GM12878 (cell line): ENCODE results near the gene TOM1L1. TPM values are rescaled to one million over a fixed set of nuclear protein-coding genes. Genes with fewer than 3 reads are reported as not detected.

Source experiments
- ATAC-seq: fragments of 200-7000 bp; cut with Tn5 transposase; 3 replicates; pipeline ENCODE4 v1.9.1; 2020; ENCODE audit warnings: mild to moderate bottlenecking, moderate library complexity
- BruUV-seq: library from RNA; stranded (reverse); fragments of 400-500 nt; replicated peaks from 2 replicates; lab custom pipeline; 2021; lab: Mats Ljungman, UMichigan
- CTCF ChIA-PET: fragments of 300-600 bp; sonication (Branson Sonifier 250); formaldehyde crosslinking; extraction: SDS; loops from one replicate; lab custom pipeline; 2021; ENCODE audit warnings: inconsistent platforms; lab: Yijun Ruan, JAX
- POLR2A ChIA-PET: fragments of 350-600 bp; formaldehyde crosslinking; extraction: SDS; loops from one replicate; lab custom pipeline; 2021; ENCODE audit warnings: inconsistent platforms; lab: Charles Lee
- RAD21 ChIA-PET: fragments of 300-600 bp; sonication (Branson Sonifier 250); formaldehyde crosslinking; loops from one replicate; lab custom pipeline; 2023; ENCODE audit warnings: antibody characterized with exemption; ENCODE audit not compliant: unreplicated experiment; lab: Charles Lee
- SMC1A ChIA-PET: fragments of 300-600 bp; sonication (Branson Sonifier 250); formaldehyde crosslinking; loops from one replicate; lab custom pipeline; 2023; ENCODE audit not compliant: unreplicated experiment, uncharacterized antibody; lab: Charles Lee
- DNase-seq: peaks from one replicate; pipeline ENCODE4 v3.0.0-alpha.2; 2011; ENCODE audit warnings: low read depth, low spot score
- FAIRE-seq: peaks from 3 replicates; lab custom pipeline; 2011; peaks lifted over from hg19 to GRCh38; lab: Jason Lieb, UNC
- H2AFZ ChIP-seq: 2 replicates; pipeline ENCODE4 v1.6.0; 2011; ENCODE audit warnings: low read depth, low read length, control low read depth; ENCODE audit not compliant: control insufficient read depth
- H3K27ac ChIP-seq: 2 replicates; pipeline ENCODE4 v1.5.1; 2011; ENCODE audit warnings: control low read depth; ENCODE audit not compliant: control insufficient read depth, insufficient read depth
- H3K27me3 ChIP-seq, 2 experiments: replicated peaks in 1 of 2; 2 replicates each; pipeline versions ENCODE4 v1.6.0 to v1.6.1; 2011; ENCODE audit warnings: low read length in 1 of 2; ENCODE audit not compliant: control insufficient read depth in 2 of 2, insufficient read depth in 2 of 2
- H3K36me3 ChIP-seq, 2 experiments: 2 replicates each; pipeline ENCODE4 v1.5.1; 2011; ENCODE audit warnings: low read length in 1 of 2; ENCODE audit not compliant: control insufficient read depth in 2 of 2, insufficient read depth in 2 of 2
- H3K4me1 ChIP-seq: 2 replicates; pipeline ENCODE4 v1.6.1; 2011; ENCODE audit warnings: mild to moderate bottlenecking, low read length, moderate library complexity, mixed read lengths; ENCODE audit not compliant: control insufficient read depth, insufficient read depth
- H3K4me2 ChIP-seq: 2 replicates; pipeline ENCODE4 v1.6.0; 2011; ENCODE audit warnings: control low read depth; ENCODE audit not compliant: control insufficient read depth, insufficient read depth
- H3K4me3 ChIP-seq: fragments of 200-600 bp; sonication (generic); 2 replicates; pipeline ENCODE4 v1.5.1; 2016
- H3K79me2 ChIP-seq: 2 replicates; pipeline ENCODE4 v1.6.0; 2011; ENCODE audit warnings: low read length; ENCODE audit not compliant: control insufficient read depth, insufficient read depth
- H3K9ac ChIP-seq: 2 replicates; pipeline ENCODE4 v1.8.0; 2011; ENCODE audit warnings: low read length, control low read depth, mixed read lengths; ENCODE audit not compliant: control insufficient read depth, insufficient read depth
- H3K9me3 ChIP-seq: replicated peaks from 3 replicates; pipeline ENCODE4 v1.5.1; 2011; ENCODE audit warnings: mild to moderate bottlenecking, low read length; ENCODE audit not compliant: control insufficient read depth, insufficient read depth
- H4K20me1 ChIP-seq: 2 replicates; pipeline ENCODE4 v1.6.0; 2011; ENCODE audit not compliant: control insufficient read depth, insufficient read depth
- CBFB ChIP-seq: IDR thresholded peaks from 2 replicates; pipeline ENCODE4 v1.6.1; 2016; ENCODE audit warnings: antibody characterized with exemption, low read depth
- CEBPB ChIP-seq, 2 experiments: fragments of 150-350 bp in 1 of 2; IDR thresholded peaks; 2 replicates each; pipeline ENCODE4 v1.6.1; 2012 to 2014; ENCODE audit warnings: low read depth in 2 of 2, low read length in 2 of 2, borderline replicate concordance in 1 of 2, inconsistent platforms in 1 of 2
- FOS ChIP-seq: IDR thresholded peaks from 3 replicates; pipeline ENCODE4 v1.6.1; 2011; ENCODE audit warnings: borderline replicate concordance; ENCODE audit not compliant: insufficient read length; ENCODE audit errors: extremely low read depth
- NFIC ChIP-seq: IDR thresholded peaks from 2 replicates; pipeline ENCODE4 v1.6.1; 2012; ENCODE audit warnings: low read depth, mild to moderate bottlenecking, inconsistent platforms, low read length, moderate library complexity
- NR2C2 ChIP-seq: IDR thresholded peaks from 2 replicates; pipeline ENCODE4 v1.6.1; 2011; ENCODE audit warnings: borderline replicate concordance, low read depth; ENCODE audit not compliant: control insufficient read depth, insufficient read length
- NRF1 ChIP-seq: conservative IDR thresholded peaks from 2 replicates; pipeline ENCODE4 v1.6.1; 2011; ENCODE audit warnings: mild to moderate bottlenecking, low read depth, low read length, improper control_type of control experiment
- SPI1 ChIP-seq: IDR thresholded peaks from 2 replicates; pipeline ENCODE4 v1.6.1; 2011; ENCODE audit warnings: low read depth, mild to moderate bottlenecking, low read length, moderate library complexity, borderline replicate concordance; ENCODE audit not compliant: insufficient read depth
- TCF12 ChIP-seq: IDR thresholded peaks from 2 replicates; pipeline ENCODE4 v1.6.1; 2011; ENCODE audit warnings: low read depth, mild to moderate bottlenecking, low read length
- WGBS: methylation state at CpG from one replicate; pipeline ENCODE4 v1.1.6; 2016; ENCODE audit warnings: low lambda C conversion rate; ENCODE audit not compliant: insufficient replicate concordance, insufficient coverage; ENCODE audit errors: missing lambda C conversion rate; 5-methylcytosine and 5-hydroxymethylcytosine counted together
- in situ Hi-C: fragments of 300-500 bp; cut with MboI; formaldehyde crosslinking; loops from 9 replicates; pipeline ENCODE4 v1.14.3; 2018; ENCODE audit warnings: mixed read lengths
- intact Hi-C: fragments of 100-400 bp; cut with micrococcal nuclease; formaldehyde crosslinking; loops from one replicate; pipeline ENCODE4 v1.14.2; 2022; ENCODE audit not compliant: unreplicated experiment
- polyA plus RNA-seq, 11 experiments: library from polyadenylated mRNA; depleted of rRNA in 4 of 11; unstranded in 6 of 11; stranded (reverse) in 5 of 11; fragments of >200 nt; fragmentation: Nextera tagmentation in 4 of 11; fragmentation: Illumina TruSeq in 1 of 11; extraction: Ambion mirVana in 4 of 11; extraction: Trizol in 1 of 11; gene quantifications; 1 replicate in 1 of 11; 2 replicates in 10 of 11; pipeline versions ENCODE4 v1.2.1 to v1.2.3, GENCODE V29; 2011 to 2016; ENCODE audit warnings: inconsistent platforms in 2 of 11, missing spikeins in 2 of 11, low read depth in 1 of 11
- total RNA-seq, 4 experiments: library from RNA; depleted of rRNA in 3 of 4; stranded (reverse); fragments of >200 nt in 3 of 4; fragmentation: Illumina TruSeq in 1 of 4; extraction: Trizol in 1 of 4; gene quantifications; 2 replicates each; pipeline versions ENCODE4 v1.2.1 to v1.2.3, GENCODE V29; 2013 to 2021

The TOM1L1 gene
- total and polyA plus RNA-seq, 10 of the 15 experiments (the other 5 are each of a cell fraction or from before 2014, with no cell fraction given) = 1.9 to 8.8 (median 2.5) TPM

DNA sequence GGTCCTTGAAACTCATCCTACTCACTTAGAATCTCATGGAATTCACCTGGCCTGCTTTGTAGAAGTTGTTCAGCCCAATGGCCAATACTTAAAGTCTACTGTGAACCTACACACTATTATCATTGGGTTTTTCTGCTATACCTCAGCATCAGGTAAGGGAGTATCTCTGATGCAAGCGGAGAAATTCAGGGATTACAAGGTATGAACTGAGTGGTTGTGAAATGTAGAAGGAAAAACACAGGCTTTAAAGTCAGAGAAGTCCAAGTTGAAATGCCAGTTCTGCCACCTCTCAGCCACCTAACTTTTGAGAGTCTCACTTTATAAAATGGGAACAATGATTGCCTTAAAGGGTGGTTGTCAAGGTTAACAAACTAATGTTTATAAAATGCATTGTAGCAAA, 36.8 kb downstream of the TOM1L1 start:
- no peak for FAIRE-seq
- Histone ChIP-seq H3K9me3 (no peaks in the 10 kb centered on the region), H3K9ac (no peak overlapping the region), H3K27ac (no peak overlapping the region), H3K4me3 (no peak overlapping the region), H3K4me2 (no peak overlapping the region), H3K27me3 (no peaks in the 10 kb centered on the region), H2AFZ (no peak overlapping the region), H3K79me2 (no peaks in the 10 kb centered on the region), H3K4me1 (no peaks in the 10 kb centered on the region), H3K36me3 (no peaks in the 10 kb centered on the region), H4K20me1 (no peaks in the 10 kb centered on the region)
- TF ChIP-seq NR2C2 (no peak), FOS (no peak), SPI1 (no peak), TCF12 (no peak), CEBPB (IDR thresholded peaks at IDR 0.05; ENCODE audit: borderline replicate concordance in 1 of 2, low read depth in 2 of 2, low read length in 2 of 2) (no peak)
- ChIA-PET RAD21 (no interaction called here), CTCF (no interaction called here), POLR2A (no interaction called here), SMC1A (no interaction called here)
- intact Hi-C loops = no loop called here
- no TSS peak for BruUV-seq
- 94% methylated on average over 1 of the region's 1 CpG for WGBS
- in situ Hi-C loops = no loop called here
- no peak for ATAC-seq
- DNase-seq = no peak

GRCh38 chr17:54941285-54941684, 40.6 kb downstream of the TOM1L1 start:
- H3K36me3 ChIP-seq = no peaks in the 10 kb centered on the region
- ChIA-PET SMC1A (no interaction called here), CTCF (no interaction called here), POLR2A (no interaction called here), RAD21 (no interaction called here)
- no peak for ATAC-seq
- H3K79me2 ChIP-seq = no peaks in the 10 kb centered on the region
- WGBS = 94% methylated on average over 1 of the region's 1 CpG
- H3K4me2 ChIP-seq = no peak overlapping the region
- intact Hi-C loops = no loop called here
- in situ Hi-C loops = no loop called here
- no peak for FAIRE-seq
- H4K20me1 ChIP-seq = no peaks in the 10 kb centered on the region
- H2AFZ ChIP-seq = no peak overlapping the region
- no peaks in the 10 kb centered on the region for H3K27me3 ChIP-seq
- H3K4me1 ChIP-seq = no peaks in the 10 kb centered on the region
- BruUV-seq = no TSS peak
- no peak overlapping the region for H3K4me3 ChIP-seq
- H3K9ac ChIP-seq = no peak overlapping the region
- no peaks in the 10 kb centered on the region for H3K9me3 ChIP-seq
- no peak for DNase-seq
- TF ChIP-seq NRF1 (no peak), CBFB (no peak), NFIC (no peak)
- TF ChIP-seq, all 136 proteins: peak for 0
- no peak overlapping the region for H3K27ac ChIP-seq
